Posterior vena cava (tissue), 2 donors: ENCODE data around the gene TNFRSF8. TPM values are rescaled to one million over a fixed set of nuclear protein-coding genes. Genes with fewer than 3 reads are reported as not detected.

ENCODE experiments used
- DNase-seq: peaks from one replicate; pipeline ENCODE4 v3.0.0-alpha.2; 2020; ENCODE audit warnings: low spot score
- intact Hi-C, 2 donors: fragments of 100-400 bp; cut with DNase I; formaldehyde crosslinking; loops; one replicate each; pipeline versions ENCODE4 v1.14.1 to v1.14.2; 2022 to 2023
- total RNA-seq, 2 donors: library from RNA; stranded (reverse); fragmentation: NEBNext Ultra II Directional; extraction: Animal tissue kit (Norgen Biotek cat#: 25700); gene quantifications; one replicate each; pipeline ENCODE4 v1.2.1, GENCODE V29; 2021
- donor health status: DM: yes; HTN: yes; CAD: no.
- donor health status: DM: yes; HTN: yes; CAD: no.

Gene TNFRSF8
- total RNA-seq, 2 donors from 2014 or later = 1.00 to 1.3 TPM

- DNase-seq = no peak
- intact Hi-C loops = loop anchor here in 1 of 2 donors (5.0 kb wide), 1 partner anchor 78 kb away; no protein-coding TSS in a partner anchor
Observed at GRCh38 chr1:12129624-12130023, 66.5 kb downstream of the TNFRSF8 start.

- intact Hi-C loops = no loop called here
Observed at GRCh38 chr1:12130466-12131130, 67.5 kb downstream of the TNFRSF8 start.

GRCh38 chr1:12132078-12132477 is 69.0 kb downstream of the TNFRSF8 start:
- intact Hi-C loops = no loop called here
- no peak for DNase-seq

More at GRCh38 chr1:12130466-12131130, 67.5 kb downstream of the TNFRSF8 start:
- no peak for DNase-seq

- DNase-seq = peak; percentile 70
- intact Hi-C loops = no loop called here
Observed at GRCh38 chr1:12134716-12135115, 71.6 kb downstream of the TNFRSF8 start.

- intact Hi-C loops = no loop called here
- no peak for DNase-seq
Observed at GRCh38 chr1:12135612-12136011, 72.5 kb downstream of the TNFRSF8 start.

- intact Hi-C loops = no loop called here
- DNase-seq = no peak
Observed at GRCh38 chr1:12136916-12137610, 74.0 kb downstream of the TNFRSF8 start.

GRCh38 chr1:12138196-12139168 is 75.4 kb downstream of the TNFRSF8 start:
- intact Hi-C loops = no loop called here
- no peak for DNase-seq

- intact Hi-C loops = no loop called here
- no peak for DNase-seq
Observed at GRCh38 chr1:12140016-12140415, 76.9 kb downstream of the TNFRSF8 start.

- DNase-seq = no peak
- intact Hi-C loops = no loop called here
Observed at GRCh38 chr1:12140515-12141162, 77.5 kb downstream of the TNFRSF8 start.

GRCh38 chr1:12141163-12141850 is 78.2 kb downstream of the TNFRSF8 start:
- intact Hi-C loops = no loop called here
- DNase-seq = no peak

GRCh38 chr1:12142141-12142823 is 79.2 kb downstream of the TNFRSF8 start:
- intact Hi-C loops = no loop called here
- no peak for DNase-seq

GRCh38 chr1:12142891-12143630 is 80.0 kb downstream of the TNFRSF8 start:
- intact Hi-C loops = no loop called here
- DNase-seq = peak; percentile 88

GRCh38 chr1:12143631-12144155 is 80.6 kb downstream of the TNFRSF8 start:
- intact Hi-C loops = no loop called here
- peak; percentile 95 for DNase-seq

GRCh38 chr1:12144236-12144635 is 81.1 kb downstream of the TNFRSF8 start:
- no peak for DNase-seq
- intact Hi-C loops = no loop called here

GRCh38 chr1:12144969-12145368 is 81.9 kb downstream of the TNFRSF8 start:
- intact Hi-C loops = no loop called here
- no peak for DNase-seq

GRCh38 chr1:12145616-12146342 is 82.7 kb downstream of the TNFRSF8 start:
- intact Hi-C loops = no loop called here
- no peak for DNase-seq
